ENCODE measurements around the gene MTLN.
"Not testable (repeated sequence)": the region's sequence is repeated elsewhere in the genome, so short reads cannot be mapped to it uniquely, and the experiment has no call there.

GRCh38 chr2:110261910-110262309, 49.6 kb upstream of the MTLN start:
- TF ChIP-seq CTCF (IDR thresholded peaks at IDR 0.05); SIN3A (IDR thresholded peaks at IDR 0.05; ENCODE audit: borderline replicate concordance, low read depth, low read length); USF2 (IDR thresholded peaks at IDR 0.05; ENCODE audit: borderline replicate concordance, low read depth, low read length); POLR2AphosphoS5 (IDR thresholded peaks at IDR 0.05; ENCODE audit: low read depth, low read length); MAX (IDR thresholded peaks at IDR 0.05; ENCODE audit: low read depth); RAD21 (IDR thresholded peaks at IDR 0.05; ENCODE audit: low read length); RCOR1 (IDR thresholded peaks at IDR 0.05; ENCODE audit: low read length); GATA2 (CRISPR knock-in tag; IDR thresholded peaks at IDR 0.05): not testable (repeated sequence)

Measured in SK-N-SH (cell line).